H1 (cell line): ENCODE results near the gene ATP23. TPM values are rescaled to one million over a fixed set of nuclear protein-coding genes. Genes with fewer than 3 reads are reported as not detected.

Experiments
- CTCF ChIA-PET: fragments of 300-600 bp; sonication (Branson Sonifier 250); formaldehyde crosslinking; loops from one replicate; lab custom pipeline; 2021; ENCODE audit not compliant: partially characterized antibody; lab: Charles Lee
- POLR2A ChIA-PET: fragments of 300-600 bp; sonication (Branson Sonifier 250); formaldehyde crosslinking; loops from one replicate; lab custom pipeline; 2021; ENCODE audit warnings: inconsistent platforms; ENCODE audit not compliant: partially characterized antibody; lab: Charles Lee
- DNase-seq, 2 experiments: peaks; one replicate each; pipeline versions ENCODE4 v3.0.0 to v3.0.0-alpha.2; 2010 to 2022; ENCODE audit warnings: low spot score in 2 of 2, low read depth in 1 of 2, mixed read lengths in 1 of 2
- FAIRE-seq: peaks from 2 replicates; lab custom pipeline; 2011; peaks lifted over from hg19 to GRCh38; lab: Jason Lieb, UNC
- H2AFZ ChIP-seq: 2 replicates; pipeline ENCODE4 v1.8.1; 2012; ENCODE audit warnings: low read length, inconsistent platforms
- H2AK5ac ChIP-seq: 2 replicates; pipeline ENCODE4 v1.6.1; 2013; ENCODE audit warnings: low read depth, low read length
- H2BK120ac ChIP-seq: replicated peaks from 2 replicates; pipeline ENCODE3; 2013; ENCODE audit warnings: low read depth, low read length, inconsistent platforms
- H2BK12ac ChIP-seq: 2 replicates; pipeline ENCODE4 v1.6.1; 2013; ENCODE audit warnings: low read depth, low read length
- H2BK15ac ChIP-seq: 2 replicates; pipeline ENCODE4 v1.6.1; 2013; ENCODE audit warnings: low read length
- H2BK20ac ChIP-seq: 2 replicates; pipeline ENCODE4 v1.6.1; 2013; ENCODE audit warnings: low read length
- H2BK5ac ChIP-seq: 2 replicates; pipeline ENCODE4 v1.6.1; 2013; ENCODE audit warnings: low read depth, low read length
- H3K14ac ChIP-seq: 2 replicates; pipeline ENCODE4 v1.6.1; 2013; ENCODE audit warnings: inconsistent platforms; ENCODE audit not compliant: insufficient read length
- H3K18ac ChIP-seq: 2 replicates; pipeline ENCODE4 v1.6.1; 2013; ENCODE audit warnings: low read length; ENCODE audit errors: extremely low read depth
- H3K23ac ChIP-seq: 2 replicates; pipeline ENCODE4 v1.6.1; 2013; ENCODE audit warnings: inconsistent platforms; ENCODE audit not compliant: insufficient read length
- H3K23me2 ChIP-seq: 2 replicates; pipeline ENCODE4 v1.6.1; 2013; ENCODE audit warnings: low read depth, low read length
- H3K27ac ChIP-seq: 2 replicates; pipeline ENCODE4 v1.6.1; 2011; ENCODE audit warnings: low read depth, low read length, inconsistent platforms
- H3K27me3 ChIP-seq, 4 experiments: replicated peaks in 1 of 4; 1 replicate in 1 of 4; 2 replicates in 3 of 4; pipeline versions ENCODE4 v1.6.1 to v1.8.1; 2011 to 2013; ENCODE audit warnings: low read length in 3 of 4, mild to moderate bottlenecking in 3 of 4, inconsistent platforms in 2 of 4, mixed read lengths in 2 of 4, moderate library complexity in 1 of 4; ENCODE audit not compliant: control insufficient read depth in 3 of 4, insufficient read depth in 3 of 4; ENCODE audit errors: extremely low read depth in 1 of 4
- H3K36me3 ChIP-seq, 4 experiments: 2 replicates each; pipeline versions ENCODE4 v1.6.1 to v1.8.1; 2011 to 2013; ENCODE audit warnings: mild to moderate bottlenecking in 4 of 4, low read length in 3 of 4, moderate library complexity in 2 of 4, control low read depth in 1 of 4, inconsistent platforms in 1 of 4; ENCODE audit not compliant: insufficient read depth in 4 of 4, control insufficient read depth in 2 of 4
- H3K4ac ChIP-seq: replicated peaks from 2 replicates; pipeline ENCODE3; 2013; ENCODE audit warnings: low read length, low read depth, mixed read lengths, inconsistent platforms; ENCODE audit not compliant: insufficient read length
- H3K4me1 ChIP-seq, 4 experiments: replicated peaks in 1 of 4; 1 replicate in 1 of 4; 2 replicates in 3 of 4; pipeline versions ENCODE4 v1.6.1 to v1.8.1; 2011 to 2013; ENCODE audit warnings: low read length in 3 of 4, inconsistent platforms in 2 of 4, mixed read lengths in 1 of 4; ENCODE audit not compliant: insufficient read depth in 4 of 4, control insufficient read depth in 3 of 4
- H3K4me2 ChIP-seq, 2 experiments: 2 replicates each; pipeline versions ENCODE4 v1.6.1 to v1.8.1; 2011 to 2013; ENCODE audit warnings: low read depth in 2 of 2, low read length in 2 of 2, control low read depth in 1 of 2, inconsistent platforms in 1 of 2, mild to moderate bottlenecking in 1 of 2; ENCODE audit not compliant: insufficient read depth in 1 of 2
- H3K4me3 ChIP-seq, 4 experiments: fragments of 200-600, 300-600 bp in 1 of 4; sonication (generic), shearing (Covaris generic), sonication (Bioruptor Twin) in 1 of 4; 2 replicates each; pipeline versions ENCODE4 v1.5.1 to v1.8.1; 2011 to 2016; ENCODE audit warnings: low read length in 4 of 4, low read depth in 3 of 4, control low read depth in 2 of 4, inconsistent platforms in 2 of 4, mild to moderate bottlenecking in 2 of 4, mixed read lengths in 1 of 4, moderate library complexity in 1 of 4; ENCODE audit not compliant: insufficient read depth in 2 of 4; ENCODE audit errors: extremely low read depth in 1 of 4
- H3K56ac ChIP-seq: replicated peaks from 2 replicates; pipeline ENCODE3; 2013; ENCODE audit warnings: low read depth, mild to moderate bottlenecking, mixed read lengths, low read length, inconsistent platforms; ENCODE audit not compliant: insufficient read length
- H3K79me1 ChIP-seq: 2 replicates; pipeline ENCODE4 v1.6.1; 2013; ENCODE audit warnings: low read depth, low read length, control low read depth
- H3K79me2 ChIP-seq, 2 experiments: 2 replicates each; pipeline versions ENCODE4 v1.6.1 to v1.8.1; 2012 to 2013; ENCODE audit warnings: low read length in 2 of 2, mild to moderate bottlenecking in 2 of 2, inconsistent platforms in 1 of 2; ENCODE audit not compliant: insufficient read depth in 2 of 2, control insufficient read depth in 1 of 2
- H3K9ac ChIP-seq, 4 experiments: replicated peaks in 1 of 4; 1 replicate in 1 of 4; 2 replicates in 3 of 4; pipeline versions ENCODE4 v1.6.1 to v1.8.1; 2011 to 2013; ENCODE audit warnings: low read depth in 3 of 4, low read length in 3 of 4, control low read depth in 2 of 4, mild to moderate bottlenecking in 2 of 4, moderate library complexity in 2 of 4, inconsistent platforms in 1 of 4; ENCODE audit errors: extremely low read depth in 1 of 4
- H3K9me3 ChIP-seq, 2 experiments: 2 replicates each; pipeline versions ENCODE4 v1.6.1 to v1.8.1; 2012 to 2013; ENCODE audit warnings: mild to moderate bottlenecking in 2 of 2, moderate library complexity in 2 of 2, control low read depth in 1 of 2, inconsistent platforms in 1 of 2, low read depth in 1 of 2, low read length in 1 of 2, mixed read lengths in 1 of 2; ENCODE audit not compliant: insufficient read depth in 2 of 2
- H4K20me1 ChIP-seq, 2 experiments: replicated peaks in 1 of 2; 2 replicates each; pipeline versions ENCODE3 to v1.8.1; 2011 to 2013; ENCODE audit warnings: inconsistent platforms in 2 of 2, low read length in 2 of 2, mild to moderate bottlenecking in 1 of 2; ENCODE audit not compliant: insufficient read depth in 2 of 2, control insufficient read depth in 1 of 2
- H4K5ac ChIP-seq: 2 replicates; pipeline ENCODE4 v1.6.1; 2013; ENCODE audit warnings: low read length, low read depth, mixed read lengths, inconsistent platforms; ENCODE audit not compliant: insufficient read length
- H4K8ac ChIP-seq: 2 replicates; pipeline ENCODE4 v1.8.0; 2013; ENCODE audit warnings: mild to moderate bottlenecking, moderate library complexity, low read length, inconsistent platforms; ENCODE audit not compliant: insufficient read depth; ENCODE audit errors: extremely low read depth
- H4K91ac ChIP-seq: replicated peaks from 2 replicates; pipeline ENCODE3; 2013; ENCODE audit warnings: low read length, mixed read lengths, inconsistent platforms; ENCODE audit not compliant: insufficient read length
- FOSL1 ChIP-seq: IDR thresholded peaks from 2 replicates; pipeline ENCODE4 v1.6.1; 2011; ENCODE audit warnings: mild to moderate bottlenecking, low read depth, low read length, moderate library complexity; ENCODE audit not compliant: insufficient read depth
- HDAC6 ChIP-seq: IDR thresholded peaks from one replicate; pipeline ENCODE4 v1.7.1; 2012; ENCODE audit warnings: low read depth, mild to moderate bottlenecking, inconsistent platforms, low read length, moderate library complexity
- POU5F1 ChIP-seq: IDR thresholded peaks from 2 replicates; pipeline ENCODE4 v1.6.1; 2011; ENCODE audit warnings: low read depth, mild to moderate bottlenecking, low read length, moderate library complexity
- RFX5 ChIP-seq: IDR thresholded peaks from 2 replicates; pipeline ENCODE4 v1.6.1; 2011; ENCODE audit warnings: low read depth, low read length, improper control_type of control experiment, borderline replicate concordance
- SP1 ChIP-seq: IDR thresholded peaks from 2 replicates; pipeline ENCODE4 v1.6.1; 2011; ENCODE audit warnings: low read depth, low read length
- SP4 ChIP-seq: IDR thresholded peaks from 2 replicates; pipeline ENCODE4 v1.6.1; 2012; ENCODE audit warnings: low read length, inconsistent platforms
- TBP ChIP-seq: IDR thresholded peaks from 2 replicates; pipeline ENCODE4 v1.6.1; 2011; ENCODE audit warnings: low read depth, low read length, improper control_type of control experiment
- WGBS, 2 experiments: shearing (Covaris generic) in 1 of 2; methylation state at CpG; one replicate each; pipeline versions ENCODE4 v1.1.6 to v1.1.7; 2013 to 2015; ENCODE audit warnings: low lambda C conversion rate in 2 of 2, mixed read lengths in 2 of 2, inconsistent platforms in 1 of 2, low coverage in 1 of 2, missing lambda C conversion rate in 1 of 2; ENCODE audit not compliant: insufficient replicate concordance in 2 of 2, insufficient coverage in 1 of 2, insufficient read length in 1 of 2; ENCODE audit errors: extremely low coverage in 1 of 2, missing lambda C conversion rate in 1 of 2; 5-methylcytosine and 5-hydroxymethylcytosine counted together
- polyA plus RNA-seq, 7 experiments: library from polyadenylated mRNA; depleted of rRNA in 3 of 7; stranded (reverse) in 5 of 7; unstranded in 2 of 7; fragments of >200 nt in 5 of 7; fragments of 200-250 nt in 2 of 7; gene quantifications; 1 replicate in 5 of 7; 2 replicates in 1 of 7; 4 replicates in 1 of 7; pipeline versions ENCODE4 v1.2.1 to v1.2.3, GENCODE V29; 2011 to 2013; ENCODE audit warnings: missing spikeins in 2 of 7, mixed read lengths in 2 of 7
- total RNA-seq: library from RNA; stranded (reverse); fragmentation: NEBNext Ultra II Directional; extraction: Animal tissue kit (Norgen Biotek cat#: 25700); gene quantifications from 2 replicates; pipeline ENCODE4 v1.2.1, GENCODE V29; 2021
- TF ChIP-seq, protein P1 (sequence below): IDR thresholded peaks from 2 replicates; pipeline ENCODE4 v1.6.1; 2012; ENCODE audit warnings: inconsistent platforms

ATP23 gene
- total and polyA plus RNA-seq, 2 of the 8 experiments (the other 6 are each of a cell fraction or from before 2014, with no cell fraction given) = 10.2 to 13.5 TPM

DNA sequence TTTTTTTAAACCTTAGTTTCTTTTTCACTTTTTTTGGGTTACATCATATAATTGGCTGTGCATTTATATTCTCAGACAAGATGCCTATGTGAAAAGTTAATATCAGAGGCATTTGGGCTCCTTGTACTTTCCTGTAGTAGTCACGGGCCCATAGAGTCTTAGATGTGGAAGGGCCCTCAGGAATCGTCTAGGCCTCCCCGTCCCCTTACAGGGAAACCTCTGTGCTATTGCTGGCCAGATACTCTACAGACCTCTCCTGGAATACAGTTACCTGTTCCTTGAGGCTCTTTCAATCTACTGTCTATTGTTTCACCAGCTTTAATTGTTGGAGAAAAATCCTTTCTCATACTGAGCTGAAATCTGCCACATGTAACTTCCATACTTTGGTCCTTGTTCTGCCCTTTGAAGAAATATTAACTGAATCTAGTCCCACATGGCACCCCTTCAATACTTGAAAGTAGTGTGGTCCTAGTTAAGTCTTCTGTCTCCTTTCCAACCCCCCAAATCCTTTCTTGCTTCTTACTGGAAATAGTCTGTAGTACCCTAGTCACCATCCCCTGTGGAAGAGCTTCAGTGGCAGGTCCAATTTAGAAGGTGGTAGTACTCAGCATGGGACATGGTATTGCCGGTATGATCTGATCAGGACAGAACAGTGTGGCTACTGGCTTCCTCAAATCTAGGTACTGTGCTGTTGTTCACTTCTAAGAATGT lies 3.1 kb downstream of the ATP23 start:
- H3K4me2 ChIP-seq = no peak overlapping the region
- H3K14ac ChIP-seq = no peak overlapping the region
- no peak overlapping the region for H2BK12ac ChIP-seq
- 96% methylated on average over 4 of the region's 4 CpGs; no CpG with 5 or more reads in 1 of the 2 experiments for WGBS, 2 experiments
- POLR2A ChIA-PET = interaction anchor here (1.1 kb wide), 1 partner anchor 13 kb away, joined by 3 read pairs; no protein-coding TSS in a partner anchor
- no peaks in the 10 kb centered on the region for H3K27me3 ChIP-seq
- no peak overlapping the region for H4K91ac ChIP-seq
- H3K4ac ChIP-seq = no peak overlapping the region
- H3K9me3 ChIP-seq = no peaks in the 10 kb centered on the region
- no peak for DNase-seq
- CTCF ChIA-PET = no interaction called here
- H3K36me3 ChIP-seq = no peaks in the 10 kb centered on the region
- H3K27ac ChIP-seq = no peak overlapping the region
- no peak overlapping the region for H3K23ac ChIP-seq
- H3K79me1 ChIP-seq = no peaks in the 10 kb centered on the region
- H4K8ac ChIP-seq = no peak overlapping the region
- no peak overlapping the region for H3K4me3 ChIP-seq
- H2BK5ac ChIP-seq = no peak overlapping the region
- H2AK5ac ChIP-seq = no peak overlapping the region
- peaks cover 10% of the 10 kb centered on the region for H3K23me2 ChIP-seq
- peaks cover 0 to 2% of the 10 kb centered on the region in 2 experiments for H4K20me1 ChIP-seq
- H2BK20ac ChIP-seq = no peak overlapping the region
- H3K18ac ChIP-seq = no peak overlapping the region
- H3K9ac ChIP-seq = no peak overlapping the region
- peaks cover 2 to 4% (median 3%) of the 10 kb centered on the region in 4 experiments; a peak in 5 of 7 replicates for H3K4me1 ChIP-seq
- no peak overlapping the region for H2AFZ ChIP-seq
- no peaks in the 10 kb centered on the region for H3K79me2 ChIP-seq
- H2BK15ac ChIP-seq = no peak overlapping the region
- H2BK120ac ChIP-seq = no peak overlapping the region
- FAIRE-seq = no peak
- TF ChIP-seq SP1 = no peak
- TF ChIP-seq, protein P1, sequence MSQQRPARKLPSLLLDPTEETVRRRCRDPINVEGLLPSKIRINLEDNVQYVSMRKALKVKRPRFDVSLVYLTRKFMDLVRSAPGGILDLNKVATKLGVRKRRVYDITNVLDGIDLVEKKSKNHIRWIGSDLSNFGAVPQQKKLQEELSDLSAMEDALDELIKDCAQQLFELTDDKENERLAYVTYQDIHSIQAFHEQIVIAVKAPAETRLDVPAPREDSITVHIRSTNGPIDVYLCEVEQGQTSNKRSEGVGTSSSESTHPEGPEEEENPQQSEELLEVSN = no peak
- no peak for TF ChIP-seq RFX5
- TF ChIP-seq POU5F1 = no peak
- no peak for TF ChIP-seq SP4
- no peak for TF ChIP-seq TBP
- TF ChIP-seq FOSL1 = no peak
- no peak for TF ChIP-seq HDAC6
- no peak overlapping the region for H4K5ac ChIP-seq
- no peak overlapping the region for H3K56ac ChIP-seq
